ENCODE measurements around the gene STRA8.

- no peak for TF ChIP-seq CTCF (IDR thresholded peaks at IDR 0.05)
- TF ChIP-seq POLR2A (IDR thresholded peaks at IDR 0.05) = no peak
These were observed 40.6 kb upstream of the STRA8 start for GRCh38 chr7:135192914-135193536.

Measured in vagina (tissue), 2 donors.